Trophoblast cell (in vitro differentiated cells and primary cell): ENCODE data around the gene AGXT.

Source experiments
- DNase-seq, 2 donors: peaks; one replicate each; pipeline ENCODE4 v3.0.0-alpha.2; 2016
- H2AFZ ChIP-seq: 2 replicates; pipeline ENCODE4 v1.6.1; 2013; ENCODE audit warnings: low read length, moderate library complexity, mild to moderate bottlenecking; ENCODE audit not compliant: insufficient read depth, poor library complexity
- H2AK5ac ChIP-seq: 2 replicates; pipeline ENCODE4 v1.6.1; 2013; ENCODE audit warnings: mild to moderate bottlenecking, low read length
- H2BK120ac ChIP-seq: 2 replicates; pipeline ENCODE4 v1.6.1; 2013; ENCODE audit warnings: low read length, mild to moderate bottlenecking, moderate library complexity; ENCODE audit not compliant: insufficient read depth, poor library complexity
- H2BK12ac ChIP-seq: 2 replicates; pipeline ENCODE4 v1.6.1; 2013; ENCODE audit warnings: mild to moderate bottlenecking, low read length, moderate library complexity
- H2BK5ac ChIP-seq: 2 replicates; pipeline ENCODE4 v1.6.1; 2013; ENCODE audit warnings: low read length, low read depth, moderate library complexity, mild to moderate bottlenecking; ENCODE audit not compliant: poor library complexity
- H3K14ac ChIP-seq: 2 replicates; pipeline ENCODE4 v1.6.1; 2013; ENCODE audit warnings: mild to moderate bottlenecking, low read length
- H3K18ac ChIP-seq: 2 replicates; pipeline ENCODE4 v1.6.1; 2013; ENCODE audit warnings: mild to moderate bottlenecking, low read length
- H3K23ac ChIP-seq: 2 replicates; pipeline ENCODE4 v1.6.1; 2013; ENCODE audit warnings: low read length
- H3K27ac ChIP-seq: 2 replicates; pipeline ENCODE4 v1.5.1; 2013; ENCODE audit warnings: low read depth, mild to moderate bottlenecking, inconsistent platforms, low read length, moderate library complexity
- H3K27me3 ChIP-seq: 2 replicates; pipeline ENCODE4 v1.6.1; 2013; ENCODE audit warnings: inconsistent platforms, mild to moderate bottlenecking, low read length, moderate library complexity; ENCODE audit not compliant: insufficient read depth
- H3K36me3 ChIP-seq, 2 experiments: 1 replicate in 1 of 2; 2 replicates in 1 of 2; pipeline ENCODE4 v1.6.1; 2013; ENCODE audit warnings: low read length in 2 of 2, mild to moderate bottlenecking in 2 of 2, moderate library complexity in 1 of 2; ENCODE audit not compliant: insufficient read depth in 2 of 2, control insufficient read depth in 1 of 2
- H3K4ac ChIP-seq: 2 replicates; pipeline ENCODE4 v1.6.1; 2013; ENCODE audit warnings: low read depth, mild to moderate bottlenecking, low read length, moderate library complexity
- H3K4me1 ChIP-seq, 2 experiments: 1 replicate in 1 of 2; 2 replicates in 1 of 2; pipeline ENCODE4 v1.6.1; 2013; ENCODE audit warnings: low read length in 2 of 2, mild to moderate bottlenecking in 2 of 2, moderate library complexity in 1 of 2; ENCODE audit not compliant: insufficient read depth in 2 of 2, control insufficient read depth in 1 of 2
- H3K4me2 ChIP-seq: 2 replicates; pipeline ENCODE4 v1.6.1; 2013; ENCODE audit warnings: inconsistent platforms, mild to moderate bottlenecking, low read length, moderate library complexity
- H3K4me3 ChIP-seq: 2 replicates; pipeline ENCODE4 v1.5.1; 2013; ENCODE audit warnings: mild to moderate bottlenecking, low read depth, low read length, inconsistent platforms
- H3K79me1 ChIP-seq: one replicate; pipeline ENCODE4 v1.6.1; 2013; ENCODE audit warnings: low read length
- H3K79me2 ChIP-seq: 2 replicates; pipeline ENCODE4 v1.6.1; 2013; ENCODE audit warnings: low read length, mild to moderate bottlenecking; ENCODE audit not compliant: control insufficient read depth, insufficient read depth, poor library complexity
- H3K9ac ChIP-seq: 2 replicates; pipeline ENCODE4 v1.6.1; 2013; ENCODE audit warnings: mild to moderate bottlenecking, low read length
- H3K9me3 ChIP-seq: 2 replicates; pipeline ENCODE4 v1.6.1; 2013; ENCODE audit warnings: low read depth, mild to moderate bottlenecking, control low read depth, inconsistent platforms, low read length; ENCODE audit not compliant: insufficient read depth
- H4K12ac ChIP-seq: 2 replicates; pipeline ENCODE4 v1.6.1; 2013; ENCODE audit warnings: low read depth, mild to moderate bottlenecking, low read length, moderate library complexity
- H4K8ac ChIP-seq: 2 replicates; pipeline ENCODE4 v1.6.1; 2013; ENCODE audit warnings: low read depth, mild to moderate bottlenecking, low read length, moderate library complexity
- H4K91ac ChIP-seq: one replicate; pipeline ENCODE4 v1.6.1; 2013; ENCODE audit warnings: low read depth, mild to moderate bottlenecking, low read length, moderate library complexity
- WGBS: extraction: QIAGEN DNeasy Blood & Tissue Kit; methylation state at CpG from one replicate; pipeline ENCODE4 v1.1.7; 2013; ENCODE audit warnings: missing lambda C conversion rate; ENCODE audit not compliant: insufficient read length, insufficient coverage; ENCODE audit errors: extremely low coverage; 5-methylcytosine and 5-hydroxymethylcytosine counted together

The AGXT gene

GRCh38 chr2:240833724-240834285 lies 34.8 kb upstream of the AGXT start:
- no peak overlapping the region for H3K27ac ChIP-seq
- peaks cover 4% of the 10 kb centered on the region for H3K9me3 ChIP-seq
- no peak overlapping the region for H2BK12ac ChIP-seq
- H3K14ac ChIP-seq, result no peak overlapping the region
- no peak overlapping the region for H2BK5ac ChIP-seq
- peaks cover 1 to 3% of the 10 kb centered on the region in 2 experiments for H3K4me1 ChIP-seq
- H2AK5ac ChIP-seq, result no peak overlapping the region
- no peak overlapping the region for H4K91ac ChIP-seq
- H3K27me3 ChIP-seq, result peaks cover 13% of the 10 kb centered on the region
- H3K36me3 ChIP-seq, result no peaks in the 10 kb centered on the region
- no peak overlapping the region for H3K18ac ChIP-seq
- no peak overlapping the region for H3K4me3 ChIP-seq
- no peaks in the 10 kb centered on the region for H3K79me1 ChIP-seq
- no peak overlapping the region for H3K9ac ChIP-seq
- H2AFZ ChIP-seq, result no peak overlapping the region
- no peak overlapping the region for H4K8ac ChIP-seq
- no peaks in the 10 kb centered on the region for H3K79me2 ChIP-seq
- DNase-seq, result no peak
- H3K4me2 ChIP-seq, result no peak overlapping the region
- H3K4ac ChIP-seq, result no peak overlapping the region
- H3K23ac ChIP-seq, result no peak overlapping the region
- no CpG with 5 or more reads among the region's 8 CpGs for WGBS
- no peak overlapping the region for H4K12ac ChIP-seq
- H2BK120ac ChIP-seq, result no peak overlapping the region

DNA sequence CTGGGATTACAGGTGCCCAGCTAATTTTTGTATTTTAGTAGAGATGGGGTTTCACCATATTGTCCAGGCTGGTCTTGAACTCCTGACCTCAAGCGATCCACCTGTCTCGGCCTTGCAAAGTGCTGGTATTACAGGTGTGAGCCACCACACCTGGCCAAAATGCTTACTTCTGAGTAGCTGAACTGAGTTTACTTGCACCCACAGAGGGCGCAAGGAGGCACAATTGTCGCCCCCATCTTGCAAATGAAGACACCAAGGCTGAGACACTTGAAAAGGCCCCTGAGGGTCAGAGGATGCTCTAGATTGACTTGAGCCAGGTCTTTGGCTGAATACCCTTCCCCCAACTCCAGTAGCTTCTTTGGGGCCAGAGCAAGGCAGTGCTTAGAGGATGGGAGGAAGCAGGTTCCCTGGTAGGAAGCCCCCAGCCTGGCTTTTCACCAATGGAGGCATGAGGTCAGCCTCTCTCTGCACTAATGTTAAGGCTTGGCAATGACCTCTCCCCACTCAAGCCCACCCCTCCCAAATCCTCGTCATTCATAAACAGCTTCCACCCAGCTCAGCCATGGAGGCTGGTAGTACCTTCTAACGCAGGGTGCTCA lies 34.1 kb upstream of the AGXT start:
- no peak overlapping the region for H2AFZ ChIP-seq
- H3K18ac ChIP-seq, result no peak overlapping the region
- H3K14ac ChIP-seq, result no peak overlapping the region
- H3K4me2 ChIP-seq, result no peak overlapping the region
- no peak overlapping the region for H2BK120ac ChIP-seq
- H4K12ac ChIP-seq, result no peak overlapping the region
- no peak overlapping the region for H3K4me3 ChIP-seq
- H3K23ac ChIP-seq, result no peak overlapping the region
- peaks cover 4% of the 10 kb centered on the region for H3K9me3 ChIP-seq
- no peak overlapping the region for H3K9ac ChIP-seq
- peaks cover 1 to 3% of the 10 kb centered on the region in 2 experiments for H3K4me1 ChIP-seq
- H2BK12ac ChIP-seq, result no peak overlapping the region
- H2BK5ac ChIP-seq, result no peak overlapping the region
- no peak overlapping the region for H2AK5ac ChIP-seq
- H3K27me3 ChIP-seq, result peaks cover 13% of the 10 kb centered on the region
- H3K27ac ChIP-seq, result no peak overlapping the region
- WGBS, result no CpG with 5 or more reads among the region's 6 CpGs
- H4K8ac ChIP-seq, result no peak overlapping the region
- no peaks in the 10 kb centered on the region for H3K79me1 ChIP-seq
- DNase-seq, result peak in 1 of 2 donors; percentile 6
- H4K91ac ChIP-seq, result no peak overlapping the region
- no peaks in the 10 kb centered on the region for H3K36me3 ChIP-seq
- H3K4ac ChIP-seq, result no peak overlapping the region
- no peaks in the 10 kb centered on the region for H3K79me2 ChIP-seq

GRCh38 chr2:240835528-240835927 lies 33.1 kb upstream of the AGXT start:
- H3K14ac ChIP-seq, result no peak overlapping the region
- WGBS, result no CpG with 5 or more reads among the region's 9 CpGs
- no peak overlapping the region for H2AK5ac ChIP-seq
- no peak overlapping the region for H2AFZ ChIP-seq
- H3K9ac ChIP-seq, result no peak overlapping the region
- H3K4me3 ChIP-seq, result no peak overlapping the region
- DNase-seq, result no peak
- peaks cover 1 to 3% of the 10 kb centered on the region in 2 experiments for H3K4me1 ChIP-seq
- no peak overlapping the region for H3K4me2 ChIP-seq
- H3K27ac ChIP-seq, result no peak overlapping the region
- no peak overlapping the region for H2BK5ac ChIP-seq
- no peak overlapping the region for H2BK120ac ChIP-seq
- no peak overlapping the region for H3K18ac ChIP-seq
- peaks cover 4% of the 10 kb centered on the region for H3K9me3 ChIP-seq
- H4K8ac ChIP-seq, result no peak overlapping the region
- no peaks in the 10 kb centered on the region for H3K79me2 ChIP-seq
- H4K12ac ChIP-seq, result no peak overlapping the region
- H3K36me3 ChIP-seq, result no peaks in the 10 kb centered on the region
- H3K23ac ChIP-seq, result no peak overlapping the region
- H3K79me1 ChIP-seq, result no peaks in the 10 kb centered on the region
- H4K91ac ChIP-seq, result no peak overlapping the region
- H3K27me3 ChIP-seq, result peaks cover 13% of the 10 kb centered on the region
- no peak overlapping the region for H3K4ac ChIP-seq
- no peak overlapping the region for H2BK12ac ChIP-seq

DNA sequence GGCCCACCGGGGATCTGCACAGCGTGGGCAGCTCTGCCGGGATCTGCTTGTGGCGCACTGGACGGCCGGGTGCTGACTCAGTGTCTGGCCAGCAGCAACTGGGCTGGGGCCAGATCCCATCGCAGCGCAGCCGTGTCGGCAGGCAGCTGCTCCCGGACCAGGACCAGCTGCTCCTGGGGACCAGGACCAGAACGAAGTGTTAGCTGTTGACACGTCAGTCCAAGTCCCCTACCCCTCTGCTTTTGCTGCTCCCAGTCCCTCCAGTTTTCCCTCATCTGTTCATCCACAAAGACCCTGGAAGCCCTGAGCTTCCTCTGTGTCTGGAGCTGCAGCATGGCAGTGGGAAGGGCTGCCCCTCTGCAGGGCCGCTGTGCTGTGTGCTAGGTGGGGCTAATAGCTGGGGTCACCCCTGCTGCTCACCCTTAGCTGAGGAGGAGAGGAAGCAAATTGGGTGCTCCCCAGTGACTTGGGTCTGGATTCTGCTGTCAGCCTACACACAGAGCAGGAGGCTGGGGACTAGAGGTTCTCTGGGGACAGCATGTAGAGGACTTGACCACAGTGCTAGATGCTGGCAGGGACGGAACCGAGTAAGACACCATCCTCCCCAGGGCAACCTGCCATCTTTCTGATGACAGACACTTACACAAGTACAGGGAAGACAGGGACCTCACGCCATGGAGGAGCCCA lies 31.7 kb upstream of the AGXT start:
- H3K79me2 ChIP-seq, result no peaks in the 10 kb centered on the region
- no peak overlapping the region for H2AK5ac ChIP-seq
- H4K8ac ChIP-seq, result no peak overlapping the region
- H3K79me1 ChIP-seq, result no peaks in the 10 kb centered on the region
- no peak overlapping the region for H4K12ac ChIP-seq
- no peak for DNase-seq
- no peak overlapping the region for H3K18ac ChIP-seq
- no peak overlapping the region for H2BK5ac ChIP-seq
- no peak overlapping the region for H3K4me3 ChIP-seq
- H2BK12ac ChIP-seq, result no peak overlapping the region
- H3K14ac ChIP-seq, result no peak overlapping the region
- H3K4me1 ChIP-seq, result no peaks in the 10 kb centered on the region
- H4K91ac ChIP-seq, result no peak overlapping the region
- no peak overlapping the region for H3K4ac ChIP-seq
- H3K9ac ChIP-seq, result no peak overlapping the region
- H2BK120ac ChIP-seq, result no peak overlapping the region
- H3K9me3 ChIP-seq, result no peaks in the 10 kb centered on the region
- no peak overlapping the region for H3K27ac ChIP-seq
- H3K4me2 ChIP-seq, result no peak overlapping the region
- no peak overlapping the region for H3K23ac ChIP-seq
- no CpG with 5 or more reads among the region's 17 CpGs for WGBS
- H3K27me3 ChIP-seq, result peaks cover 6% of the 10 kb centered on the region
- no peak overlapping the region for H2AFZ ChIP-seq
- no peaks in the 10 kb centered on the region for H3K36me3 ChIP-seq
